Loucy (cell line): ENCODE measurements around the gene GAB2.

Experiments
- H2AFZ ChIP-seq: fragments of 200-600 bp; sonication (generic); 2 replicates; pipeline ENCODE4 v1.6.0; 2016; ENCODE audit warnings: antibody characterized with exemption, mild to moderate bottlenecking, low read length, moderate library complexity
- H3F3A ChIP-seq: fragments of 200-600 bp; 2 replicates; pipeline ENCODE4 v1.6.0; 2016; ENCODE audit warnings: antibody characterized with exemption, low read depth, mild to moderate bottlenecking
- H3K27me3 ChIP-seq: fragments of 200-600 bp; sonication (generic); 2 replicates; pipeline ENCODE4 v1.6.1; 2014; ENCODE audit warnings: low read length, mild to moderate bottlenecking; ENCODE audit not compliant: insufficient read depth, poor library complexity, severe bottlenecking
- H3K36me3 ChIP-seq: fragments of 200-600 bp; sonication (generic); 2 replicates; pipeline ENCODE4 v1.6.1; 2016; ENCODE audit warnings: low read length; ENCODE audit not compliant: insufficient read depth
- H3K4me1 ChIP-seq: fragments of 200-600 bp; sonication (generic); 2 replicates; pipeline ENCODE4 v1.5.1; 2014; ENCODE audit warnings: low read length, mild to moderate bottlenecking; ENCODE audit not compliant: insufficient read depth, poor library complexity, severe bottlenecking
- H3K4me2 ChIP-seq: fragments of 200-600 bp; sonication (generic); 2 replicates; pipeline ENCODE4 v1.6.0; 2014; ENCODE audit warnings: antibody characterized with exemption, low read length, low read depth, mild to moderate bottlenecking; ENCODE audit not compliant: poor library complexity, severe bottlenecking
- H3K4me3 ChIP-seq: fragments of 200-600 bp; sonication (generic); 2 replicates; pipeline ENCODE4 v1.5.1; 2014; ENCODE audit warnings: low read length, mild to moderate bottlenecking, mixed read lengths; ENCODE audit not compliant: poor library complexity, severe bottlenecking
- H3K79me2 ChIP-seq: fragments of 200-600 bp; sonication (generic); 2 replicates; pipeline ENCODE4 v1.6.1; 2014; ENCODE audit warnings: low read length; ENCODE audit not compliant: insufficient read depth
- H3K9ac ChIP-seq: fragments of 200-600 bp; sonication (generic); 2 replicates; pipeline ENCODE4 v1.6.0; 2014; ENCODE audit warnings: mild to moderate bottlenecking, low read depth, low read length, moderate library complexity; ENCODE audit not compliant: poor library complexity, severe bottlenecking
- H3K9me2 ChIP-seq: fragments of 200-600 bp; sonication (generic); replicated peaks from 2 replicates; pipeline ENCODE4 v1.6.1; 2016; ENCODE audit warnings: low read depth, low read length, mixed read lengths
- H3K9me3 ChIP-seq: fragments of 200-600 bp; sonication (generic); 2 replicates; pipeline ENCODE4 v1.6.1; 2014; ENCODE audit warnings: mild to moderate bottlenecking, antibody characterized with exemption, low read length, low read depth; ENCODE audit not compliant: insufficient read depth
- H4K20me1 ChIP-seq: fragments of 200-600 bp; sonication (generic); 2 replicates; pipeline ENCODE4 v1.6.0; 2014; ENCODE audit warnings: antibody characterized with exemption, low read length, mild to moderate bottlenecking; ENCODE audit not compliant: insufficient read depth, poor library complexity, severe bottlenecking
- EZH2phosphoT487 ChIP-seq: fragments of 200-600 bp; IDR thresholded peaks from 2 replicates; pipeline ENCODE4 v1.6.1; 2018; ENCODE audit warnings: antibody characterized with exemption, mild to moderate bottlenecking, moderate library complexity, borderline replicate concordance
- TF ChIP-seq, protein P1 (sequence below): fragments of 200-600 bp; sonication (generic); conservative IDR thresholded peaks from 2 replicates; pipeline ENCODE4 v1.5.1; 2014; ENCODE audit warnings: mild to moderate bottlenecking, antibody characterized with exemption, low read length

The GAB2 gene

DNA sequence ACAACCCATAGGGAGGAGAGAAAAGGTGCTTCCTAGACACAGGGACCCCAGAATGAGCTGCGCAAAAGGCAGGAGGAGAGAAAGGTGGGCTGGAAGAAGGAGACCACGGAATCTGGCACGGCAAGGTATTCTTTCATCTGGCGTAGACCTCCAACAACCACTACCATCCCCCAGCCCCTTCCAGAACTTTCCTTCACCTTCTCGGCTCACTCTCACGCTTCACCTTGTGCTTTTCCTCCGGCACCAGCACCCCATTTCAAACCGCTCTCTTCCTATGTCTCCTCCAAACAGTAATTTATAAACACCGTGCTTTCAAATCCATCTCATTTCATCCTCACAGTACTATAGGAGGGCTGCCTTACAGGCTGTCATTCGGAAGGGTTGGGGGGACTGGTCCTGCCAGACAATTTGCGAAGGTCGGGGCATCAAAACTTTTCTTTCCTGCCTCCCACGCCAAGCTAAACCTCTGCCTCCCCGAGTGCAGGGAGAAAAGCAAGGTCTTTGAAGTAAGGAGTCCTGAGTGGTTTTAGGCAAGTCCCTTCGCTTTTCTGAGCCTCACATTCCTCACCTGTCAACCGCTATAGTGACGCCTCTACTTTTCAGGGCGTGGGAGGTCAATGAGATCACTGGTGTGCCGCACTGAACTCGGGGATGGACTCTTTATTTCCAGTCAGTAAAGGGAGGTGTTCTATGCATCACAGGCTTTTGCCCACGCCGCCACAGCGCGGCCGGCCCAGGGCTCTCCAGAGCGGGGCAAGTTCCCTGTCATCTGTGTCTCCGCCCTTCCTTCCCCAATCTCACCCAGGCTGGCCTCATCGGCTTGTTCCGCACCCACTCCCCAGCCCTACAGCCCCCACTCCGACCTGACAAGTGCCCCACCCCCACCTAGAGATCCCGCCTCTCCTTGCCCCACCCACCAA is 230.0 kb downstream of the GAB2 start:
- Histone ChIP-seq H3K4me2 (peak overlapping the region; percentile 90), H3K9me3 (no peaks in the 10 kb centered on the region), H3F3A (no peaks in the 10 kb centered on the region), H3K4me1 (peaks cover 34% of the 10 kb centered on the region), H3K27me3 (no peaks in the 10 kb centered on the region), H3K36me3 (no peaks in the 10 kb centered on the region), H3K4me3 (peak overlapping the region; percentile 87), H3K9me2 (no peaks in the 10 kb centered on the region), H4K20me1 (no peaks in the 10 kb centered on the region), H3K79me2 (peaks cover 18% of the 10 kb centered on the region; the same call in 1 of the 2 replicates), H2AFZ (peak overlapping the region; percentile 84), H3K9ac (peak overlapping the region; percentile 75)
- TF ChIP-seq EZH2phosphoT487, result no peak
- TF ChIP-seq, protein P1, sequence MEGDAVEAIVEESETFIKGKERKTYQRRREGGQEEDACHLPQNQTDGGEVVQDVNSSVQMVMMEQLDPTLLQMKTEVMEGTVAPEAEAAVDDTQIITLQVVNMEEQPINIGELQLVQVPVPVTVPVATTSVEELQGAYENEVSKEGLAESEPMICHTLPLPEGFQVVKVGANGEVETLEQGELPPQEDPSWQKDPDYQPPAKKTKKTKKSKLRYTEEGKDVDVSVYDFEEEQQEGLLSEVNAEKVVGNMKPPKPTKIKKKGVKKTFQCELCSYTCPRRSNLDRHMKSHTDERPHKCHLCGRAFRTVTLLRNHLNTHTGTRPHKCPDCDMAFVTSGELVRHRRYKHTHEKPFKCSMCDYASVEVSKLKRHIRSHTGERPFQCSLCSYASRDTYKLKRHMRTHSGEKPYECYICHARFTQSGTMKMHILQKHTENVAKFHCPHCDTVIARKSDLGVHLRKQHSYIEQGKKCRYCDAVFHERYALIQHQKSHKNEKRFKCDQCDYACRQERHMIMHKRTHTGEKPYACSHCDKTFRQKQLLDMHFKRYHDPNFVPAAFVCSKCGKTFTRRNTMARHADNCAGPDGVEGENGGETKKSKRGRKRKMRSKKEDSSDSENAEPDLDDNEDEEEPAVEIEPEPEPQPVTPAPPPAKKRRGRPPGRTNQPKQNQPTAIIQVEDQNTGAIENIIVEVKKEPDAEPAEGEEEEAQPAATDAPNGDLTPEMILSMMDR, result no peak

DNA sequence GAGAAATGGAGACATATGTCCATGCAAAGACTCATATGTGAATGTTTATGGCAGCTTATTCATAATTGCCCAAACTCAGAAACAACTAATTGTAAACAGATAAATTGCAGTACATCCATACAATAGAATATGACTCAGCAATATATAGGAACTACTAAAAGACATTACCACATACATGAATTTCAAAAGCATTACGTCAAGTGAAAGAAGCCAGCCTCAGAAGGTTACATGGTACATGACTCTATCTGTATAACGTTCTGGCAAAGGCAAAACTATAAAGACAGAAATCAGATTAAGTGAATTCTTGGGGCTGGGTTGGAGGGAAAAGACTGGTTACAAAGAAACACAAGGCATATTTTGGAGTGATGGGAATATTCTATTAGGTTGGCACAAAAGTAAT is 236.4 kb downstream of the GAB2 start:
- H3K9me3 ChIP-seq, result no peaks in the 10 kb centered on the region
- H3F3A ChIP-seq, result no peaks in the 10 kb centered on the region
- no peak overlapping the region for H3K4me3 ChIP-seq
- H3K79me2 ChIP-seq, result no peaks in the 10 kb centered on the region
- H4K20me1 ChIP-seq, result no peaks in the 10 kb centered on the region
- H2AFZ ChIP-seq, result no peak overlapping the region
- H3K27me3 ChIP-seq, result no peaks in the 10 kb centered on the region
- H3K9ac ChIP-seq, result no peak overlapping the region
- no peak overlapping the region for H3K4me2 ChIP-seq
- H3K9me2 ChIP-seq, result no peaks in the 10 kb centered on the region
- H3K4me1 ChIP-seq, result no peaks in the 10 kb centered on the region
- TF ChIP-seq, protein P1, result no peak
- TF ChIP-seq EZH2phosphoT487, result no peak
- no peaks in the 10 kb centered on the region for H3K36me3 ChIP-seq

DNA sequence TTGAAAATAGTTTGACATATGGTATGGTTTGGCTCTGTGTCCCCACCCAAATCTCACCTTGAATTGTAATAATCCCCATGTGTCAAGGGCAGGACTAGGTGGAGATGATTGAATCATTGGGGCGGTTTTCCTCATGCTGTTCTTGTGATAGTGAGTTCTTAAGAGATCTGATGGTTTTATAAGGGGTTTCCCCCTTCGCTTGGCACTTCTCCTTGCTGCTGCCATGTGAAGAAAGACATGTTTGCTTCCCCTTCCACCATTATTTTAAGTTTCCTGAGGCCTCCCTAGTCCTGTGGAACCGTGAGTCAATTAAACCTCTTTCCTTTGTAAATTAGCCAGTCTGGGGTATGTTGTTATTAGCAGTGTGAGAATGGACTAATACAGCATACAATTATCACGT is 236.9 kb downstream of the GAB2 start:
- no peak overlapping the region for H3K9ac ChIP-seq
- no peaks in the 10 kb centered on the region for H4K20me1 ChIP-seq
- no peak overlapping the region for H3K4me2 ChIP-seq
- H3K9me2 ChIP-seq, result no peaks in the 10 kb centered on the region
- H3K79me2 ChIP-seq, result no peaks in the 10 kb centered on the region
- H3K4me1 ChIP-seq, result no peaks in the 10 kb centered on the region
- H3K27me3 ChIP-seq, result no peaks in the 10 kb centered on the region
- H3F3A ChIP-seq, result no peaks in the 10 kb centered on the region
- TF ChIP-seq, protein P1, result no peak
- no peak for TF ChIP-seq EZH2phosphoT487
- H2AFZ ChIP-seq, result no peak overlapping the region
- H3K9me3 ChIP-seq, result no peaks in the 10 kb centered on the region
- no peaks in the 10 kb centered on the region for H3K36me3 ChIP-seq
- no peak overlapping the region for H3K4me3 ChIP-seq
